ENCODE results near the gene TULP4.
A peak's percentile ranks its signal among the peaks of the same experiment; 100 is the strongest.
"Not testable (repeated sequence)": the region's sequence is repeated elsewhere in the genome, so short reads cannot be mapped to it uniquely, and the experiment has no call there.

TULP4 gene

DNA sequence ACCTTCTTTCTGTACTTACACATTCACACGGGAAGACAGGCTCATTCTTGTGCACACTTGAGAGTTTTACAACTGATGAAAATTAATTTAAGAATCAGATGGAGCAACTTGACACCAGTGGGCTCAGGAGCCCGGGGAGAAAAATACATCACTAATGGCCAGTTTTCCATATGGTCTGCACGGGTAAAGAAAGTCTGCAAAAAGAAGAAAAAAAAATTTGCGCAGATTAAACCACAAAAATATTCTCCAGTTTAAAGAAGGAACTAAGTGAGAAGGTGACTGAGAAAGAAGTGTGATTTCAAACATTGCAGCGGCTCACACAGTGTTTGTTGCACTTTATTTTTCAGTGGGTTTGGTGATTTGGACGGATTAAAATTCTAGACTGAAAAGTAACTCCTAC, at the start of gene TULP4:
Gene TULP4, plus strand, starts transcription at position 301 of the 400 bp plus-strand sequence. CDS start 1,552 bp downstream, outside the sequence.
- no peak for DNase-seq

GRCh38 chr6:158262755-158263154, 49.5 kb upstream of the TULP4 start:
- DNase-seq: no peak

DNA sequence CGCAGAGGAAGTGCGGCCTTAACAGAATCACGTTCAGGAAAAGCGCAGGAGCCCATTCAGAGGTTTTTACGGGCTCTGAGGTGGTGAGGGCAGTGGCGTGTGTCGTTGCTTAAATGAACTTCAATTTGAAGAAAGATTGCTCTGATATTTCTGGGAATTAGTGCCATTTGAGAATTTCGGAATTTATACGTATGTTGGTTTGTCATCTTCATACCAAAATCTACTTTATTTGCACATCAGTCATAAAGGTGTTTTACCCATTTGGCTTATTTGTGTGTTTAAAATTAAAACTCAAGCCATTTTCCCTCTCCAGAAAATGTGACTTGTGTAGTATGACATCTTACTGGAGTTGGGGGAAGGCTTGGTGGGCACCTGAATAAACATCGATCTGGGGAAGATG, 48.1 kb upstream of the TULP4 start:
- DNase-seq: no peak

DNA sequence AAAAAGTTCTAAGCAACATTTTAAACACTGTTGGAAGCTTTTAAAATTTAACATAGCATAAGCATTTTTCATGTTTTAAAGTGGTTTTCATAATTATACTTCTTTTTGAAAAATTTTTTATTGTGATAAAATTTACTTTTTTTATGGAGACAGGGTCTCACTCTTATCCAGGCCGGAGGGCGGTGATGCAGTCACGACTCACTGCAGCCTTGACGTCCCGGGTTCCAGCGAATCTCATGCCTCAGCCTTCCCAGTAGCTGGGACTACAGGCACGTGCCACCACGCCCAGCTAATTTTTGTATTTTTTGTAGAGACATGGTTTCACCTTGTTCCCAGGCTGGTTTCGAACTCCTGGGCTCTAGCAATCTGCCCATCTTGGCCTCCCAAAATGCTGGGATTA, 46.1 kb upstream of the TULP4 start:
- no peak for DNase-seq

DNA sequence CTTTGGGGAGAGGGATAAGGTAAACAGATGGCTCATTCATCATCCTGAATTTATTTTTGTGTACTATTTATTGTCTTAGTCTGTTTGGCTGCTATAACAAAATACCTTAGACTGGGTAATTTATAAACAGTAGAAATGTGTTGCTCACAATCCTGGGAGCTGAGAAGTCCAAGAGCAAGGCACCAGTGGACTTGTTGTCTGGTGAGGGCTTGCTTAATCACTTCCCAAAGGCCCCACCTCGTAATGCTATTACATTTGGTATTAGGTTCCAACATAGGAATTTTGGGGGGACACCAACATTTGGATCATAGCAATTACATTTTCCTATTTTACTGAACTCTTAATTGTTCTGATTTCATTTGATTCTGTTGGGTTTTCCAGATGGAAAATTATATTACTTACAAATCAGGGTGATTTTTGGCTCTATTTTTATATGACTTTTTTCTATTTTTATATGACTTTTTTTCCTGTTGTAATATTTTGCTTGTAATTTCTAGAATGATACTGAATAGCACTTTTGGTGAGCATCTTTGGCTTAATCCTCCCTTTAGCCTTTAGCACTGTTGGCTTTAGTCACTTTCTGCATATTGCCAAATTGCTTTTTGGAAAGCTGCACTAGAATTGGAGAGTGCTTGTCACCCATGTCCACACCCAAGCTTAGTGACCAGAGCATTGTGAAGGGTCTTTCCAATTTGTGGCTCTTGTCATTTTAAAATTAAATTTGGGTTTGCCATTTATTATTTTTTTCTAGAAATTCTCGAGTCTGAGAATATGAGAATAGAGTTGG, 43.7 kb upstream of the TULP4 start:
- DNase-seq: no peak

- DNase-seq: no peak
Observed at GRCh38 chr6:158269657-158270056, 42.6 kb upstream of the TULP4 start.

DNA sequence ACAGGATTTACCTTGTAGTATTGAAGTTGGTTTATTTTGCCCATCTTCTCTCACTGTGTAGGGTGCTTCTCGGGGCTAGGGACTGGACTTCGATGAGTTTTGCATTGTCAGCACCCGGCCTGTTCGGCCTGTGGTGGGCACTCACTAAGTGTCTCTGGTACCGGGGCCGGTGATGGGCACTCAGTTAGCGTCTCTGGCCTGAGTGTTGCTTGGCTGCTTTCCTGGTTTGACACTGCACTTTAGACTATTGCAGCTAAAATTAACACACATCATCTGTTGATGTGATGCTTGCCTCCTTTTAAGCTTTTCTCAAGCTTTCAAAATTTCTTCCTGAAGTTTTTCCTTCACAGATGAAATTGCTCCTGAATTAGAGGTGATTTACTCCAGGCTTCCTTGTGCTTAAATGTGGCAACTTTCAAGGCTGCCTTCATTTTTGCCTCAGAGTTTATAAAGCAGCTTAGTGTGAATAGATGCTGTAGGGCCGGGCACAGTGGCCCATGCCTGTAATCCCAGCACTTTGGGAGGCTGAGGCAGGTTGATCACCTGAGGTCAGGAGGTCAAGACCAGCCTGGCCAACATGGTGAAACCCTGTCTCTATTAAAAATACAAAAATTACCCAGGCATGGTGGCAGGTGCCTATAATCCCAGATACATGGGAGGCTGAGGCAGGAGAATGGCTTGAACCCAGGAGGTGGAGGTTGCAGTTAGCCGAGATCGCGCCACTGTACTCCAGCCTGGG, 41.7 kb upstream of the TULP4 start:
- no peak for DNase-seq

DNA sequence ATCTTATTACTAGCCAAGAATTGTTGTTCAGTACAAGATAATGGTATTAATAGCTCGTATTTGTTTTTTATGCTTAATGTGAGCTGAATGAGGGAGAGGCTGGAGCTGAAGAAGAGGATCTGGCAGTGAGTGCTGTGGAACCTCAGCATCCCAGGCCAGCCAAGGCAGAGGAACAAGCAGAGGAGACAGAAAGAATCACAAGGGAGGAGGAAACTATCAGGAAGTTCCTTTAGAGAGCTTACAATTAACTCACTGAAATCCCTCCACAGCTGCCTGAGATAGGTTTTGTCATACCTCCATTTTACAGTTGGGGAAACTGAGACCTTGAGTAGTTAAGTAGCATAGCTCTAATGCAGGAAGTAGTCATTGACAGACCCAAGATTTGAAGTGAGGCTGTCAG, 39.9 kb upstream of the TULP4 start:
- no peak for DNase-seq

DNA sequence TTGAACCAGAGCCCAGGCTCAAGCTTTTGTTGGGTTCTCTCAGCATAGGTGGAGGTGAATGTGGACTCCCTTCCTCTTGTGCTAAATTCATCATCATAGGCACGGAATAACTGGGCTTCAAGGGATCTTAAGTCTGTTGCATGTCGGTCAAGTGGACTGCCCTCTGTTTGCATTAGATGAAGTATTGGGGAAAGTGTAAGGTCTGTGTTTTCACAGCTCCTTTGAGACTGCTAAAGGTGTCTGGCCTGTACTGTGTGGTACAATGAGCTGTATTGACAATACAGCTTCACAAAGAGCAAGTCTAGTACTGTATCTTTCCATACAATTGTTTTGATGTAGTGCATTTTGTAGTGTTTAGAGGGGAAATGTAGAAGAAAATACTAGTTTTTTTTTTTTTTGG, 34.3 kb upstream of the TULP4 start:
- DNase-seq: no peak

DNA sequence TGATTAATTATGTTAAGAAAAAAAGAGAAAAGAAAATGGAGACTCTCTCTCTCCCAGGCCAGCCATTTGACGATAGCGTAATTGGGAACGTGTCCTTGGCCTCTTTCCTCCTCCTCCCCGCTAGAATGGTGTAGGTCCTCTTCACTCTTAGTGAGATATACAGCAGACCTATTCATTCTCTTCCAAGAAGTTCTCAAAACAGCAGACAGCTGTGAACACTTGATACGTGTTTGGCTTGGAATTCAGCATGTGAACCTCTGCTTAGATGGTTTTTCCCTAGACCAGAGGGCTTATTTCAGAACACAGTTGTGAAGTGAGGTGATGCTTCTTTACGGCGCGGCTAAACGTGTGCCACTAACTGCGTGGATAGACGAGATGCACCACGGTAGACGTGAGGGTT, 32.6 kb upstream of the TULP4 start:
- no peak for DNase-seq

DNA sequence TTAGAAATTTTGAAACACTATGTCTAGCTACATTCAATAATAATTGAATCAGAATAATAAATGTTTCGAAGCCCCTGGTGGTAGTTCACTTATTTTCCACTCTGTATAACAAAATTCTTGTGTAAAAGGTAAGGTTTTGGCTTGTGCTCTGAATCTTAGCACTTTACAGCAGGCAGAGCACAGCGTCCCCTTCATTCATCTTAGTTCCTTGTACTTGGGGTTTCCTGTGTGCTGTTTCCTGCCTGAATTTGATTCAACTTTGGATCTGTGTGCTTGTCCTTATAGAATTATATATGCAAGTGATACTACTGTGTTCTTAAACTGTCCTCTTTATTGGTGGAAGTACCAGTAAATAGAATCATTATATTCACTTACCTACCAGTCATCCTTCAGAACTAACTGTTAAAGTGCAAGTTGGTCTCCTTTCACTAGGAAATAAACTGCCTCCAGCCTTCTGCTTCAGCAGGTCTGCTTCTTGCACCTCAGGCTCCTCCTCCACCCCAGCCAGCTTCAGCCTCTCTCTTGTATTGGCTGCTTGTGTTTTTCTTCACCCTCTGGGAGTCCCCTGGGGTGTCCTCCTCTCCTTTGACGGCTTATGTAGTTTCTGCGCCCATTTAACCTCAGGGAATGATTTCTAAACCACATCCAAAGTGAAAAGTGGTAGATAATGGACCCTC, 28.8 kb upstream of the TULP4 start:
- DNase-seq: no peak

GRCh38 chr6:158284007-158284875, 28.0 kb upstream of the TULP4 start:
- DNase-seq: peak; percentile 66

DNA sequence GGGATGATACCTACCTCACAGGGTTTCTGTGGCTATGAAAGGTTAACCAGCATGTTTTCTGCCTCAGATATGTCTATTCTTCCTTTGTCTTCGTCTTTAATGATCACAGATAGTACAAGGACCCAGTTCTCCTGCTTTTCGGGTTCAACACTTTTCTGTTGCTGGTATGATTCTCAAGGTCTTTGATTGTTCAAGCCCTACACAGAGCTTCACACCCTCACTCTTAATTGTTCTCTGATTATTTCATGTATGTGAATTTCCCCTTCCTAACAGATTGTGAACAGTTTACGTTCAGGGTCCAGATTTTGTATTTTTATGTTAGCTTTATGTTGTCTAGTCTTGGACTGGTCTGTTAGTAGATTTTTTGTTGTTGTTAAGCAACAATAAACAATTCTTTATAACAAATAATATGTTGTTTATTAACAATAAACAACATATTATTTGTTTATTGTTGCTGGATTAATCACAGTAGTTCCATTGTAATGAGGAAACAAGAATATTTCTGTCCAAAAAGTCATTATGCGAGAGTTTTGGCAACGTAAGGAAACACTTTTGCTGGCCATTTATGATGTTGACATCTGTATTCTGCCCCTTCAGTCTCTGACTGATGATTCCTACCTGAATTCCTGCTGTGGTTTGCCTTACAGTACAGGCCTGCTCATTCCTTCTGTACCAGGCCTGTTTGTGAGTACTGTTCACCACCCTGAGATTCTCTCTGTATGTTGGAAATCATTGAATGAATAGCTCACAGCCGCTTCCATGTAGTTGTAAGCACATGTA, 27.2 kb upstream of the TULP4 start:
- peak; percentile 69 for DNase-seq

GRCh38 chr6:158285656-158286021, 26.6 kb upstream of the TULP4 start:
- peak; percentile 69 for DNase-seq

- no peak for DNase-seq
Observed at GRCh38 chr6:158286413-158286812, 25.9 kb upstream of the TULP4 start.

DNA sequence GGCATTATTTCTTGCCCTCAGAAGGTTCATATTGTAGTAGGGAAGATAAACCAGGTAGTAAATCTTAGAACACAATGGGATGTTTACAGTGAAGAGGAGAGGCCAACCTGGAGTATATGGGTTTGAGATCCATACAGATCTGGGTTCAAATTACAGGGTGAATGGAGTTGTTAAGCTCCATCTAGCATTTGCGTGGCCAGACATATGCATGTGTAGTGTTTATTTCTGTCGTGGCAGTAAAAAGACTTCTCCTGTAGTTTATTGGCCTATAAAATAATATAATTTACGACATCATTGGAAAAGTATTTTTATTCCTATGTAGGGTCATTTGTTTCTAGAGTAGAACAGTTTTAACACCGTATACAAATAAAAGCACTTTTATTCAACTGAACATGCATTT, 25.2 kb upstream of the TULP4 start:
- DNase-seq: no peak

GRCh38 chr6:158290040-158290439, 22.2 kb upstream of the TULP4 start:
- DNase-seq: no peak

DNA sequence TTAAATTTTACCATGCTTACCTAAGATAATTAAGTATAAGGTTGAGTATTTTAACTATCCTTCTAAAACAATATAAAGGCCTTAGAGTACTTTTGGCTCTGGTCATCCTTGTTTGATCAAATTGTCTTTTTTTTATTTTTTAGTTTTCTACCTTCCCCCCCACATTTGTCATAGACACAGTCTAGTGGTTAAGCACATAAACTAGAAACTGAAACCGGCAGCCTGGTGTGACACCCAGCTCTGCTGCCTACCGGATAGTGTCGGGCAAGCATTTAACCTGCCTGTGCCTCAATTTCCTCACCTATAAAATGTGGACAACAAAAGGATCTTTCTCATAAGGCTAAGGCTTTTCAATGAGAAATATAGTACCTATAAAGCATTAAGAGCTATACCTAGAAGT, 21.6 kb upstream of the TULP4 start:
- no peak for DNase-seq

GRCh38 chr6:158292016-158292415, 20.2 kb upstream of the TULP4 start:
- no peak for DNase-seq

DNA sequence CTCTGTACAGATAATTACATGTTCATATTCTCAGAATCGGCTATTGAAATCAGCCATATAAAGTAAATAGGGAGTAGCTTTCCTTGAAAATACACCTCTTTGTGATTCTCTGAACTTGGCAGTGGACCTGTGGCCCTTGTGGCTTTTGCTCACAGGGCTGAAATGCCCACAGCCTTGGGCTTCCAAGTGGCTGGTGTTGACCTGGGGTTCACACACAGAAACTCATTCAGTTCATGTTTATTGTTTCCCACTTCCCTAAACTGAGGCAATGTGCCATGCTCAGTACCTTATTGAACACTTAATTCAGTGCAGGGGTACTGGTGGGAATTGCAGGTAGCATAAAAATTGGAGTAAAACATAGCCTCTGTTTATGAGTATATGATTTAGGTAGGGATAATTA, 19.1 kb upstream of the TULP4 start:
- DNase-seq: no peak

DNA sequence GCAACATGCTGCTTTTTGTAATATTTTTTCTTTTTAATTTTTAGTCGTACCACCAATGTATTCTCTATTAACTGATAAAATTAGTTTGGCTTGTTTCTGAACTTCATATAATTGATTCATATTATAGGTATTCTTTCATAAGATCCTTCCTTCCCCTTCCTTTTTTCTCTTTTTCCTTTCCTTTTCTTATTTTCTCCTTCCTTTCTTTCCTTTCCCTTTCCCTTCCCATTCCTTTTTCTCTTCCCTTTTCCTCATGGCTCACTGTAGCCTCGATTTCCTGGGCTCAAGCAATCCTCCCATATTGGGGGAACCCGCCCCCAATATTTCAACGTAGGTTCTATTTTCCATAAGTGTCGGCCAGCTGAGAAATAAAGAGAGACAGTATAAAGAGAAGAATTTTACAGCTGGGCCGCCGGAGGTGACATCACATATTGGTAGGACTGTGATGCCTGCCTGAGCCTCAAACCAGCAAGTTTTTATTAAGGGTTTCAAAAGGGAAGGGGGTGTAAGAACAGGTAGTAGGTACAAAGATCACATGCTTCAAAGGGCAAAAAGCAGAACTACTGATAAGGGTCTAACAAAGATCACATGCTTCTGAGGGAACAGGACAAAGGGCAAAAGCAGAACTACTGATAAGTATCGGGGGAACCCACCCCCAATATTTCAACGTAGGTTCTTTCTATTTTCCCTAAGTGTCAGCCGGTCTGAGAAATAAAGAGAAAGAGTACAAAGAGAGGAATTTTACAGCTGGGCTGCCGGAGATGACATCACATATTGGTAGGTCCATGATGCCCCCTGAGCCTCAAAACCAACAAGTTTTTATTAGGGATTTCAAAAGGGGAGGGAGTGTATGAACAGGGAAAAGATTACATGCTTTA, 16.1 kb upstream of the TULP4 start:
- DNase-seq: not testable (repeated sequence)
